Suprapubic skin (tissue), 4 donors: ENCODE data around the gene SND1. TPM values are rescaled to one million over a fixed set of nuclear protein-coding genes. Genes with fewer than 3 reads are reported as not detected.

Source experiments
- DNase-seq, 2 donors: peaks; one replicate each; pipeline ENCODE4 v3.0.0-alpha.2; 2019; ENCODE audit warnings: low spot score in 2 of 2
- H3K27ac ChIP-seq: fragments of 200-600 bp; sonication (generic); one replicate; pipeline ENCODE4 v1.5.1; 2019
- H3K27me3 ChIP-seq: fragments of 200-600 bp; sonication (generic); one replicate; pipeline ENCODE4 v1.5.1; 2019
- H3K36me3 ChIP-seq: fragments of 200-600 bp; sonication (generic); one replicate; pipeline ENCODE4 v1.5.1; 2019
- H3K4me1 ChIP-seq: fragments of 200-600 bp; sonication (generic); one replicate; pipeline ENCODE4 v1.5.1; 2019
- H3K4me3 ChIP-seq: fragments of 200-600 bp; sonication (generic); one replicate; pipeline ENCODE4 v1.5.1; 2019; ENCODE audit warnings: mild to moderate bottlenecking
- H3K9me3 ChIP-seq: fragments of 200-600 bp; sonication (generic); one replicate; pipeline ENCODE4 v1.5.1; 2019
- CTCF ChIP-seq, 2 donors: fragments of 200-600 bp in 1 of 2; fragments of 450-650 bp in 1 of 2; sonication (generic) in 1 of 2; IDR thresholded peaks; one replicate each; pipeline ENCODE4 v1.5.1; 2016 to 2019; ENCODE audit warnings: antibody characterized with exemption in 2 of 2, mild to moderate bottlenecking in 1 of 2, moderate library complexity in 1 of 2
- EP300 ChIP-seq: sonication (generic); formaldehyde crosslinking; IDR thresholded peaks from one replicate; pipeline ENCODE4 v1.6.1; 2017; ENCODE audit warnings: antibody characterized with exemption
- POLR2A ChIP-seq, 2 donors: fragments of 450-650 bp; IDR thresholded peaks; one replicate each; pipeline ENCODE4 v1.6.1; 2017; ENCODE audit warnings: antibody characterized with exemption in 2 of 2, mild to moderate bottlenecking in 2 of 2, moderate library complexity in 2 of 2
- POLR2AphosphoS5 ChIP-seq, 3 donors: sonication (generic); formaldehyde crosslinking; IDR thresholded peaks; one replicate each; pipeline ENCODE4 v1.6.1; 2017; ENCODE audit warnings: antibody characterized with exemption in 3 of 3
- WGBS: methylation state at CpG from one replicate; pipeline ENCODE4 v1.1.5; 2018; 5-methylcytosine and 5-hydroxymethylcytosine counted together
- total RNA-seq, 4 donors: library from RNA; depleted of rRNA; stranded (reverse); fragments of >200 nt; gene quantifications; one replicate each; pipeline ENCODE4 v1.1.0, GENCODE V29; 2016

Gene SND1
- total RNA-seq, 4 donors from 2014 or later = 72.2 to 99.8 (median 77.2) TPM

- no peak for DNase-seq
- H3K27ac ChIP-seq = no peak overlapping the region
Measured at GRCh38 chr7:127932496-127932895, 280.5 kb downstream of the SND1 start.

GRCh38 chr7:127933146-127933545 lies 281.2 kb downstream of the SND1 start:
- no peak for TF ChIP-seq EP300
- TF ChIP-seq POLR2AphosphoS5 (IDR thresholded peaks at IDR 0.05) = no peak
- Histone ChIP-seq H3K4me3 (no peak overlapping the region), H3K9me3 (no peaks in the 10 kb centered on the region), H3K4me1 (no peaks in the 10 kb centered on the region), H3K27ac (no peak overlapping the region), H3K27me3 (no peaks in the 10 kb centered on the region), H3K36me3 (peaks cover 27% of the 10 kb centered on the region)
- 94% methylated on average over 4 of the region's 4 CpGs for WGBS
- DNase-seq = no peak

More at GRCh38 chr7:127932496-127932895, 280.5 kb downstream of the SND1 start:
- WGBS = 96% methylated on average over 1 of the region's 1 CpG
- Histone ChIP-seq H3K27me3 (no peaks in the 10 kb centered on the region), H3K9me3 (no peaks in the 10 kb centered on the region), H3K36me3 (peaks cover 27% of the 10 kb centered on the region), H3K4me3 (no peak overlapping the region), H3K4me1 (no peaks in the 10 kb centered on the region)
- no peak for TF ChIP-seq POLR2A (IDR thresholded peaks at IDR 0.05)
- TF ChIP-seq CTCF (IDR thresholded peaks at IDR 0.05) = no peak
- no peak for TF ChIP-seq POLR2AphosphoS5 (IDR thresholded peaks at IDR 0.05)
- no peak for TF ChIP-seq EP300

- peaks cover 20% of the 10 kb centered on the region for H3K36me3 ChIP-seq
- H3K27me3 ChIP-seq = no peaks in the 10 kb centered on the region
- DNase-seq = no peak
- no peak overlapping the region for H3K27ac ChIP-seq
- H3K9me3 ChIP-seq = no peaks in the 10 kb centered on the region
- H3K4me1 ChIP-seq = no peaks in the 10 kb centered on the region
- TF ChIP-seq POLR2AphosphoS5 (IDR thresholded peaks at IDR 0.05) (no peak), POLR2A (IDR thresholded peaks at IDR 0.05) (no peak)
- no peak overlapping the region for H3K4me3 ChIP-seq
- 96% methylated on average over 5 of the region's 5 CpGs for WGBS
Measured at GRCh38 chr7:127934711-127935110, 282.7 kb downstream of the SND1 start.

GRCh38 chr7:127935847-127936376 lies 283.9 kb downstream of the SND1 start:
- Histone ChIP-seq H3K4me1 (no peaks in the 10 kb centered on the region), H3K27me3 (no peaks in the 10 kb centered on the region), H3K36me3 (peaks cover 8% of the 10 kb centered on the region), H3K4me3 (no peak overlapping the region), H3K9me3 (no peaks in the 10 kb centered on the region), H3K27ac (no peak overlapping the region)
- 83% methylated on average over 6 of the region's 6 CpGs for WGBS
- DNase-seq = no peak
- no peak for TF ChIP-seq EP300
- no peak for TF ChIP-seq CTCF (IDR thresholded peaks at IDR 0.05)
- no peak for TF ChIP-seq POLR2AphosphoS5 (IDR thresholded peaks at IDR 0.05)
- TF ChIP-seq POLR2A (IDR thresholded peaks at IDR 0.05) = no peak

GRCh38 chr7:127937066-127937680 lies 285.2 kb downstream of the SND1 start:
- 89% methylated on average over 3 of the region's 3 CpGs for WGBS
- Histone ChIP-seq H3K4me1 (no peaks in the 10 kb centered on the region), H3K9me3 (no peaks in the 10 kb centered on the region), H3K4me3 (no peak overlapping the region), H3K27me3 (no peaks in the 10 kb centered on the region), H3K36me3 (no peaks in the 10 kb centered on the region), H3K27ac (no peak overlapping the region)
- DNase-seq = no peak
- no peak for TF ChIP-seq CTCF (IDR thresholded peaks at IDR 0.05)
- TF ChIP-seq POLR2A (IDR thresholded peaks at IDR 0.05) = no peak
- TF ChIP-seq EP300 = no peak
- no peak for TF ChIP-seq POLR2AphosphoS5 (IDR thresholded peaks at IDR 0.05)

- Histone ChIP-seq H3K4me1 (no peaks in the 10 kb centered on the region), H3K9me3 (no peaks in the 10 kb centered on the region), H3K36me3 (no peaks in the 10 kb centered on the region), H3K4me3 (no peak overlapping the region), H3K27ac (no peak overlapping the region), H3K27me3 (no peaks in the 10 kb centered on the region)
- TF ChIP-seq CTCF (IDR thresholded peaks at IDR 0.05) (no peak), POLR2AphosphoS5 (IDR thresholded peaks at IDR 0.05) (no peak), EP300 (no peak), POLR2A (IDR thresholded peaks at IDR 0.05) (no peak)
- DNase-seq = no peak
- 76% methylated on average over 2 of the region's 2 CpGs for WGBS
Measured at GRCh38 chr7:127938588-127938987, 286.6 kb downstream of the SND1 start.
